Immature natural killer cell (primary cell): ENCODE results near the gene SOAT2. TPM values are rescaled to one million over a fixed set of nuclear protein-coding genes. Genes with fewer than 3 reads are reported as not detected.

Source experiments
- DNase-seq, 3 donors: peaks; one replicate each; pipeline ENCODE4 v3.0.0; 2022; ENCODE audit warnings: mixed read lengths in 1 of 3
- H3K27ac Mint-ChIP-seq, 6 donors: one replicate each; pipeline ENCODE4 v1.8.0; 2020; ENCODE audit warnings: mixed read lengths in 6 of 6, mild to moderate bottlenecking in 5 of 6, inconsistent platforms in 4 of 6, moderate library complexity in 3 of 6
- H3K27me3 Mint-ChIP-seq, 3 donors: one replicate each; pipeline ENCODE4 v1.8.0; 2020 to 2021; ENCODE audit warnings: low read depth in 3 of 3, mild to moderate bottlenecking in 3 of 3, mixed read lengths in 3 of 3, moderate library complexity in 3 of 3, inconsistent platforms in 1 of 3
- H3K36me3 Mint-ChIP-seq, 3 donors: one replicate each; pipeline ENCODE4 v1.8.0; 2020; ENCODE audit warnings: mixed read lengths in 3 of 3, inconsistent platforms in 2 of 3, mild to moderate bottlenecking in 2 of 3
- H3K4me1 Mint-ChIP-seq, 2 donors: one replicate each; pipeline ENCODE4 v1.8.0; 2020; ENCODE audit warnings: inconsistent platforms in 2 of 2, mild to moderate bottlenecking in 2 of 2, mixed read lengths in 2 of 2, moderate library complexity in 1 of 2
- H3K4me3 Mint-ChIP-seq, 5 donors: one replicate each; pipeline ENCODE4 v1.8.0; 2020; ENCODE audit warnings: mild to moderate bottlenecking in 5 of 5, mixed read lengths in 5 of 5, inconsistent platforms in 3 of 5, moderate library complexity in 3 of 5
- H3K9me3 Mint-ChIP-seq, 6 donors: one replicate each; pipeline ENCODE4 v1.8.0; 2020; ENCODE audit warnings: mild to moderate bottlenecking in 6 of 6, mixed read lengths in 6 of 6, inconsistent platforms in 4 of 6, moderate library complexity in 3 of 6
- polyA plus RNA-seq, 3 donors: library from polyadenylated mRNA; unstranded; fragments of 300-500 nt; fragmentation: Illumina TruSeq; gene quantifications; one replicate each; pipeline ENCODE4 v1.2.3, GENCODE V29; 2021

The SOAT2 gene
- polyA plus RNA-seq: not detected

- Mint-ChIP-seq H3K4me1 (peaks cover 27 to 36% of the 10 kb centered on the region in 2 donors), H3K9me3 (no peaks in the 10 kb centered on the region), H3K4me3 (peak within 1 kb of the TSS in 2 of 5 donors; percentile 14 to 33), H3K27ac (peak within 1 kb of the TSS in 5 of 6 donors; percentile 3 to 77 (median 46)), H3K36me3 (no peaks in the 10 kb centered on the region), H3K27me3 (peaks cover 2 to 4% (median 4%) of the 10 kb centered on the region in 3 donors)
- DNase-seq: peak in 2 of 3 donors; percentile 15 to 24
Measured at GRCh38 chr12:53102883-53103807, at the start of gene SOAT2. Gene SOAT2, plus strand, starts transcription at chr12:53103486. Its CDS starts 92 bp downstream, at chr12:53103578.

GRCh38 chr12:53054112-53054878 is 49.0 kb upstream of the SOAT2 start:
- peaks cover 27 to 28% of the 10 kb centered on the region in 2 donors for H3K4me1 Mint-ChIP-seq
- peak overlapping the region; percentile 69 to 89 (median 86) for H3K27ac Mint-ChIP-seq
- peak overlapping the region; percentile 91 to 97 (median 94) for H3K4me3 Mint-ChIP-seq
- H3K27me3 Mint-ChIP-seq: peaks cover 0 to 4% (median 0%) of the 10 kb centered on the region in 3 donors
- H3K9me3 Mint-ChIP-seq: no peaks in the 10 kb centered on the region
- peak; percentile 87 to 91 (median 90) for DNase-seq
- H3K36me3 Mint-ChIP-seq: no peaks in the 10 kb centered on the region

- Mint-ChIP-seq H3K36me3 (no peaks in the 10 kb centered on the region), H3K4me3 (peak overlapping the region; percentile 63 to 77 (median 72)), H3K27me3 (peaks cover 0 to 4% (median 0%) of the 10 kb centered on the region in 3 donors), H3K27ac (peak overlapping the region; percentile 48 to 80 (median 70)), H3K4me1 (peaks cover 27 to 28% of the 10 kb centered on the region in 2 donors), H3K9me3 (no peaks in the 10 kb centered on the region)
- DNase-seq: no peak
Measured at GRCh38 chr12:53055471-53056266, 47.6 kb upstream of the SOAT2 start.

- H3K9me3 Mint-ChIP-seq: no peaks in the 10 kb centered on the region
- DNase-seq: no peak
- H3K4me3 Mint-ChIP-seq: peak overlapping the region in 4 of 5 donors; percentile 2 to 49 (median 28)
- H3K27ac Mint-ChIP-seq: peak overlapping the region in 2 of 6 donors; percentile 62 to 72
- H3K4me1 Mint-ChIP-seq: peaks cover 27 to 28% of the 10 kb centered on the region in 2 donors
- no peaks in the 10 kb centered on the region for H3K36me3 Mint-ChIP-seq
- peaks cover 0 to 4% (median 0%) of the 10 kb centered on the region in 3 donors for H3K27me3 Mint-ChIP-seq
Measured at GRCh38 chr12:53056296-53056695, 47.0 kb upstream of the SOAT2 start.

- Mint-ChIP-seq H3K9me3 (no peaks in the 10 kb centered on the region), H3K4me3 (no peak overlapping the region), H3K36me3 (no peaks in the 10 kb centered on the region), H3K4me1 (peaks cover 27 to 28% of the 10 kb centered on the region in 2 donors), H3K27me3 (peaks cover 0 to 4% (median 0%) of the 10 kb centered on the region in 3 donors), H3K27ac (peak overlapping the region in 2 of 6 donors; percentile 25 to 36)
- DNase-seq: no peak
Measured at GRCh38 chr12:53056901-53057300, 46.4 kb upstream of the SOAT2 start.

- peak overlapping the region in 2 of 6 donors; percentile 9 to 19 for H3K27ac Mint-ChIP-seq
- H3K9me3 Mint-ChIP-seq: no peaks in the 10 kb centered on the region
- H3K27me3 Mint-ChIP-seq: peaks cover 0 to 4% (median 2%) of the 10 kb centered on the region in 3 donors
- peaks cover 27 to 28% of the 10 kb centered on the region in 2 donors for H3K4me1 Mint-ChIP-seq
- no peaks in the 10 kb centered on the region for H3K36me3 Mint-ChIP-seq
- H3K4me3 Mint-ChIP-seq: peak overlapping the region in 1 of 5 donors; percentile 35
- DNase-seq: no peak
Measured at GRCh38 chr12:53057816-53058500, 45.3 kb upstream of the SOAT2 start.

GRCh38 chr12:53058674-53059433 is 44.4 kb upstream of the SOAT2 start:
- H3K4me1 Mint-ChIP-seq: peaks cover 22 to 25% of the 10 kb centered on the region in 2 donors
- no peak overlapping the region for H3K4me3 Mint-ChIP-seq
- H3K27ac Mint-ChIP-seq: no peak overlapping the region
- peaks cover 0 to 3% (median 2%) of the 10 kb centered on the region in 3 donors for H3K27me3 Mint-ChIP-seq
- no peaks in the 10 kb centered on the region for H3K9me3 Mint-ChIP-seq
- no peak for DNase-seq
- H3K36me3 Mint-ChIP-seq: no peaks in the 10 kb centered on the region

GRCh38 chr12:53059434-53060063 is 43.7 kb upstream of the SOAT2 start:
- DNase-seq: no peak
- Mint-ChIP-seq H3K27me3 (peaks cover 0 to 2% (median 0%) of the 10 kb centered on the region in 3 donors), H3K4me3 (no peak overlapping the region), H3K36me3 (peaks cover 0 to 2% (median 0%) of the 10 kb centered on the region in 3 donors), H3K4me1 (peaks cover 17 to 19% of the 10 kb centered on the region in 2 donors), H3K27ac (no peak overlapping the region), H3K9me3 (no peaks in the 10 kb centered on the region)

- peaks cover 15 to 16% of the 10 kb centered on the region in 2 donors for H3K4me1 Mint-ChIP-seq
- no peak for DNase-seq
- peaks cover 0 to 9% (median 4%) of the 10 kb centered on the region in 3 donors for H3K36me3 Mint-ChIP-seq
- H3K4me3 Mint-ChIP-seq: no peak overlapping the region
- H3K27me3 Mint-ChIP-seq: peaks cover 0 to 2% (median 0%) of the 10 kb centered on the region in 3 donors
- H3K9me3 Mint-ChIP-seq: no peaks in the 10 kb centered on the region
- H3K27ac Mint-ChIP-seq: no peak overlapping the region
Measured at GRCh38 chr12:53060064-53060720, 43.1 kb upstream of the SOAT2 start.

- DNase-seq: no peak
- H3K4me3 Mint-ChIP-seq: no peak overlapping the region
- H3K27me3 Mint-ChIP-seq: peaks cover 0 to 2% (median 0%) of the 10 kb centered on the region in 3 donors
- peaks cover 9 to 10% of the 10 kb centered on the region in 2 donors for H3K4me1 Mint-ChIP-seq
- H3K36me3 Mint-ChIP-seq: peaks cover under 1 to 14% (median 4%) of the 10 kb centered on the region in 3 donors
- H3K9me3 Mint-ChIP-seq: no peaks in the 10 kb centered on the region
- no peak overlapping the region for H3K27ac Mint-ChIP-seq
Measured at GRCh38 chr12:53060721-53061276, 42.5 kb upstream of the SOAT2 start.

- H3K4me3 Mint-ChIP-seq: no peak overlapping the region
Measured at GRCh38 chr12:53061404-53062010, 41.8 kb upstream of the SOAT2 start.

More at GRCh38 chr12:53061404-53062010, 41.8 kb upstream of the SOAT2 start:
- peaks cover 4 to 20% (median 4%) of the 10 kb centered on the region in 3 donors for H3K36me3 Mint-ChIP-seq
- no peak for DNase-seq
- H3K27ac Mint-ChIP-seq: peak overlapping the region in 1 of 6 donors; percentile 22
- H3K9me3 Mint-ChIP-seq: no peaks in the 10 kb centered on the region
- peaks cover 2 to 6% of the 10 kb centered on the region in 2 donors for H3K4me1 Mint-ChIP-seq
- peaks cover 0 to 2% (median 0%) of the 10 kb centered on the region in 3 donors for H3K27me3 Mint-ChIP-seq
